ENCODE results near the gene IGF1R.

IGF1R gene

GRCh38 chr15:98612490-98613110, 35.7 kb upstream of the IGF1R start:
- DNase-seq (ENCODE audit: low read depth in 1 of 2, low spot score in 1 of 2), result peak in 1 of 2 experiments; percentile 69
- Histone ChIP-seq H3K4me3 (replicated peaks; ENCODE audit: insufficient read depth, low read length) (no peak overlapping the region), H3K27ac (replicated peaks) (no peak overlapping the region), H3K27me3 (ENCODE audit: insufficient read depth, poor library complexity, severe bottlenecking) (no peaks in the 10 kb centered on the region)
- peak; percentile 86 for TF ChIP-seq SPI1 (IDR thresholded peaks at IDR 0.05; ENCODE audit: borderline replicate concordance, low read depth)
- TF ChIP-seq, protein P1, sequence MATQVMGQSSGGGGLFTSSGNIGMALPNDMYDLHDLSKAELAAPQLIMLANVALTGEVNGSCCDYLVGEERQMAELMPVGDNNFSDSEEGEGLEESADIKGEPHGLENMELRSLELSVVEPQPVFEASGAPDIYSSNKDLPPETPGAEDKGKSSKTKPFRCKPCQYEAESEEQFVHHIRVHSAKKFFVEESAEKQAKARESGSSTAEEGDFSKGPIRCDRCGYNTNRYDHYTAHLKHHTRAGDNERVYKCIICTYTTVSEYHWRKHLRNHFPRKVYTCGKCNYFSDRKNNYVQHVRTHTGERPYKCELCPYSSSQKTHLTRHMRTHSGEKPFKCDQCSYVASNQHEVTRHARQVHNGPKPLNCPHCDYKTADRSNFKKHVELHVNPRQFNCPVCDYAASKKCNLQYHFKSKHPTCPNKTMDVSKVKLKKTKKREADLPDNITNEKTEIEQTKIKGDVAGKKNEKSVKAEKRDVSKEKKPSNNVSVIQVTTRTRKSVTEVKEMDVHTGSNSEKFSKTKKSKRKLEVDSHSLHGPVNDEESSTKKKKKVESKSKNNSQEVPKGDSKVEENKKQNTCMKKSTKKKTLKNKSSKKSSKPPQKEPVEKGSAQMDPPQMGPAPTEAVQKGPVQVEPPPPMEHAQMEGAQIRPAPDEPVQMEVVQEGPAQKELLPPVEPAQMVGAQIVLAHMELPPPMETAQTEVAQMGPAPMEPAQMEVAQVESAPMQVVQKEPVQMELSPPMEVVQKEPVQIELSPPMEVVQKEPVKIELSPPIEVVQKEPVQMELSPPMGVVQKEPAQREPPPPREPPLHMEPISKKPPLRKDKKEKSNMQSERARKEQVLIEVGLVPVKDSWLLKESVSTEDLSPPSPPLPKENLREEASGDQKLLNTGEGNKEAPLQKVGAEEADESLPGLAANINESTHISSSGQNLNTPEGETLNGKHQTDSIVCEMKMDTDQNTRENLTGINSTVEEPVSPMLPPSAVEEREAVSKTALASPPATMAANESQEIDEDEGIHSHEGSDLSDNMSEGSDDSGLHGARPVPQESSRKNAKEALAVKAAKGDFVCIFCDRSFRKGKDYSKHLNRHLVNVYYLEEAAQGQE (IDR thresholded peaks at IDR 0.05; ENCODE audit: insufficient replicate concordance, low read depth), result no peak

GRCh38 chr15:98614681-98615080, 33.7 kb upstream of the IGF1R start:
- Histone ChIP-seq H3K27me3 (ENCODE audit: insufficient read depth, poor library complexity, severe bottlenecking) (peaks cover 2% of the 10 kb centered on the region), H3K4me3 (replicated peaks; ENCODE audit: insufficient read depth, low read length) (no peak overlapping the region), H3K27ac (replicated peaks) (no peak overlapping the region)
- DNase-seq (ENCODE audit: low read depth in 1 of 2, low spot score in 1 of 2), result no peak
- TF ChIP-seq GABPA (IDR thresholded peaks at IDR 0.05; ENCODE audit: low read depth) (no peak), SPI1 (IDR thresholded peaks at IDR 0.05; ENCODE audit: borderline replicate concordance, low read depth) (no peak), POLR2AphosphoS5 (IDR thresholded peaks at IDR 0.05; ENCODE audit: low read depth) (no peak), CTCF (IDR thresholded peaks at IDR 0.05; ENCODE audit: insufficient read depth, low read length) (no peak)
- TF ChIP-seq, protein P1 (IDR thresholded peaks at IDR 0.05; ENCODE audit: insufficient replicate concordance, low read depth), result no peak

GRCh38 chr15:98616397-98616796, 31.9 kb upstream of the IGF1R start:
- no peak overlapping the region for H3K27ac ChIP-seq (replicated peaks)
- peaks cover 6% of the 10 kb centered on the region for H3K27me3 ChIP-seq (ENCODE audit: insufficient read depth, poor library complexity, severe bottlenecking)
- TF ChIP-seq POLR2AphosphoS5 (IDR thresholded peaks at IDR 0.05; ENCODE audit: low read depth), result no peak
- TF ChIP-seq GABPA (IDR thresholded peaks at IDR 0.05; ENCODE audit: low read depth), result no peak
- no peak for TF ChIP-seq CTCF (IDR thresholded peaks at IDR 0.05; ENCODE audit: insufficient read depth, low read length)
- no peak for TF ChIP-seq SPI1 (IDR thresholded peaks at IDR 0.05; ENCODE audit: borderline replicate concordance, low read depth)
- TF ChIP-seq, protein P1 (IDR thresholded peaks at IDR 0.05; ENCODE audit: insufficient replicate concordance, low read depth), result no peak
- DNase-seq (ENCODE audit: low read depth in 1 of 2, low spot score in 1 of 2), result no peak
- no peak overlapping the region for H3K4me3 ChIP-seq (replicated peaks; ENCODE audit: insufficient read depth, low read length)
